GM23338 (cell line): ENCODE measurements around the gene MPP3. TPM values are rescaled to one million over a fixed set of nuclear protein-coding genes. Genes with fewer than 3 reads are reported as not detected.

Experiments used
- ATAC-seq: fragments of 200-7000 bp; cut with Tn5 transposase; 3 replicates; pipeline ENCODE4 v1.9.1; 2020
- DNase-seq: peaks from one replicate; pipeline ENCODE4 v3.0.0-alpha.2; 2015; ENCODE audit warnings: low spot score
- H2AFZ ChIP-seq: fragments of 200-600 bp; sonication (generic); 2 replicates; pipeline ENCODE4 v1.8.0; 2016; ENCODE audit warnings: antibody characterized with exemption, mild to moderate bottlenecking, moderate library complexity
- H3F3A ChIP-seq: fragments of 200-600 bp; sonication (generic); replicated peaks from 2 replicates; pipeline ENCODE4 v1.8.0; 2017; ENCODE audit warnings: antibody characterized with exemption, mixed run types, low read depth
- H3K27ac ChIP-seq: fragments of 200-600 bp; sonication (generic); 2 replicates; pipeline ENCODE4 v1.6.1; 2016; ENCODE audit warnings: low read depth
- H3K27me3 ChIP-seq: fragments of 200-600 bp; sonication (generic); 2 replicates; pipeline ENCODE4 v1.8.0; 2016; ENCODE audit warnings: mild to moderate bottlenecking, mixed run types, moderate library complexity; ENCODE audit not compliant: insufficient read depth
- H3K36me3 ChIP-seq: fragments of 200-600 bp; sonication (generic); 2 replicates; pipeline ENCODE4 v1.8.0; 2016; ENCODE audit warnings: mild to moderate bottlenecking; ENCODE audit not compliant: insufficient read depth
- H3K4me1 ChIP-seq: fragments of 200-600 bp; sonication (generic); 2 replicates; pipeline ENCODE4 v1.8.0; 2016; ENCODE audit warnings: mild to moderate bottlenecking, moderate library complexity; ENCODE audit not compliant: insufficient read depth
- H3K4me2 ChIP-seq: fragments of 200-600 bp; sonication (generic); 2 replicates; pipeline ENCODE4 v1.7.1; 2017; ENCODE audit warnings: mixed run types
- H3K4me3 ChIP-seq: fragments of 200-600 bp; sonication (generic); 2 replicates; pipeline ENCODE4 v1.6.1; 2016; ENCODE audit warnings: mixed run types
- H3K79me2 ChIP-seq: fragments of 200-600 bp; sonication (generic); replicated peaks from 2 replicates; pipeline ENCODE4 v1.8.0; 2017; ENCODE audit warnings: mild to moderate bottlenecking; ENCODE audit not compliant: insufficient read depth
- H3K9me2 ChIP-seq: fragments of 200-600 bp; sonication (generic); 2 replicates; pipeline ENCODE4 v1.8.0; 2017; ENCODE audit not compliant: insufficient read depth
- H4K20me1 ChIP-seq: fragments of 200-600 bp; sonication (generic); replicated peaks from 2 replicates; pipeline ENCODE4 v1.8.0; 2017; ENCODE audit warnings: mild to moderate bottlenecking; ENCODE audit not compliant: insufficient read depth
- H3K27ac Mint-ChIP-seq: 2 replicates; pipeline ENCODE4 v1.8.0; 2020; ENCODE audit warnings: inconsistent platforms, mild to moderate bottlenecking, moderate library complexity, mixed read lengths
- H3K27me3 Mint-ChIP-seq: 3 replicates; pipeline ENCODE4 v1.8.0; 2022; ENCODE audit warnings: low read depth, mild to moderate bottlenecking, moderate library complexity, mixed read lengths, inconsistent platforms; ENCODE audit not compliant: insufficient read depth, poor library complexity
- H3K36me3 Mint-ChIP-seq: 3 replicates; pipeline ENCODE4 v1.8.0; 2021; ENCODE audit warnings: low read depth, mild to moderate bottlenecking, inconsistent platforms, moderate library complexity, mixed read lengths
- H3K4me1 Mint-ChIP-seq: 3 replicates; pipeline ENCODE4 v1.8.0; 2020; ENCODE audit warnings: mild to moderate bottlenecking, inconsistent platforms, mixed read lengths
- H3K4me3 Mint-ChIP-seq: 3 replicates; pipeline ENCODE4 v1.8.0; 2021; ENCODE audit warnings: moderate library complexity, mild to moderate bottlenecking, inconsistent platforms, mixed read lengths
- H3K9me3 Mint-ChIP-seq: 3 replicates; pipeline ENCODE4 v1.8.0; 2020; ENCODE audit warnings: moderate library complexity, mild to moderate bottlenecking, inconsistent platforms, mixed read lengths
- CREB1 ChIP-seq: fragments of 250-450 bp; sonication (Bioruptor Pico); IDR thresholded peaks from 2 replicates; pipeline ENCODE4 v1.5.0; 2020; ENCODE audit warnings: low read depth, mild to moderate bottlenecking, moderate library complexity
- EZH2 ChIP-seq: fragments of 200-600 bp; sonication (generic); IDR thresholded peaks from one replicate; pipeline ENCODE4 v1.8.0; 2017; ENCODE audit warnings: antibody characterized with exemption, mild to moderate bottlenecking, low read depth; ENCODE audit not compliant: unreplicated experiment
- JUNB ChIP-seq: IDR thresholded peaks from one replicate; pipeline ENCODE4 v1.6.1; 2016; ENCODE audit warnings: antibody characterized with exemption; ENCODE audit not compliant: unreplicated experiment
- NANOG ChIP-seq: IDR thresholded peaks from 2 replicates; pipeline ENCODE4 v1.6.1; 2016; ENCODE audit warnings: antibody characterized with exemption, borderline replicate concordance
- POLR2AphosphoS5 ChIP-seq: IDR thresholded peaks from 2 replicates; pipeline ENCODE4 v1.6.1; 2016; ENCODE audit warnings: antibody characterized with exemption, low read depth
- STAT1 ChIP-seq: IDR thresholded peaks from one replicate; pipeline ENCODE4 v1.6.1; 2016; ENCODE audit warnings: antibody characterized with exemption; ENCODE audit not compliant: unreplicated experiment
- ZNF114 ChIP-seq: fragments of 250-450 bp; sonication (Bioruptor Pico); IDR thresholded peaks from 2 replicates; pipeline ENCODE4 v1.5.0; 2020; ENCODE audit warnings: mild to moderate bottlenecking, moderate library complexity
- ZNF331 ChIP-seq: fragments of 250-450 bp; sonication (Bioruptor Pico); IDR thresholded peaks from 2 replicates; pipeline ENCODE4 v1.5.0; 2020; ENCODE audit warnings: low read depth, mild to moderate bottlenecking, moderate library complexity
- polyA plus RNA-seq: library from polyadenylated mRNA; unstranded; fragments of >200 nt; fragmentation: Nextera tagmentation; extraction: Ambion mirVana; gene quantifications from 2 replicates; pipeline ENCODE4 v1.2.1, GENCODE V29; 2016
- total RNA-seq: library from RNA; depleted of rRNA; stranded (reverse); fragments of >200 nt; shearing (Covaris generic); gene quantifications from 2 replicates; pipeline ENCODE4 v1.2.3, GENCODE V29; 2014
- TF ChIP-seq, protein P1 (sequence below): IDR thresholded peaks from 2 replicates; pipeline ENCODE4 v1.6.1; 2016; ENCODE audit warnings: antibody characterized with exemption
- TF ChIP-seq, protein P2 (sequence below), 2 experiments: fragments of 200-600 bp in 1 of 2; sonication (generic) in 1 of 2; conservative IDR thresholded peaks; 2 replicates each; pipeline versions ENCODE4 v1.5.1 to v1.6.1; 2016 to 2017; ENCODE audit warnings: antibody characterized with exemption in 2 of 2, low read depth in 2 of 2, mild to moderate bottlenecking in 2 of 2, moderate library complexity in 1 of 2
- TF ChIP-seq, protein P3 (sequence below): fragments of 250-450 bp; sonication (Bioruptor Pico); IDR thresholded peaks from 2 replicates; pipeline ENCODE4 v1.5.0; 2020; ENCODE audit warnings: mild to moderate bottlenecking, moderate library complexity

MPP3 gene
- total and polyA plus RNA-seq, 2 experiments from 2014 or later: 6.6 to 7.4 TPM

DNA sequence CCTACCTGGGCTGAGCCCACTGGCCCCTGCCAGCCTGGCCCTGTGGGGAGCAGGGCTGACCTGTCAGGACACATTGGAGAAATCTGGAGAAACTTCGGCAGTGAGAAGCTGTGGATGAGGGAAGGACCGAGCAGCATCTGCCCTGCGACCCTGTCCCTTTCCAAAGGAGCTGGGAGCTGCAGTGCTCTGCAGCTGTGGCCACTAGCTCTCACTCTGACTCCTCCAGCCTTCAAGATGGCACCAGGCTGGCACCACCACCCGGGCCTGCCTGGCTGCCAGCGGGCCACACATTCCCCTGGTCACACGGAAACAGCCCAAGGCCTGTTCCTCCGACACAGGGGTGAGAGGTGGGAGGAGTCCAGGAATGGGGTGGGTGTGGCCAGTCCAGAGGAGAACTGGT is 44.1 kb upstream of the MPP3 start:
- H3K36me3 ChIP-seq: no peaks in the 10 kb centered on the region
- H3K4me1 Mint-ChIP-seq: peaks cover 15% of the 10 kb centered on the region
- H3K79me2 ChIP-seq: no peaks in the 10 kb centered on the region
- peaks cover 8% of the 10 kb centered on the region; the same call in 1 of the 2 replicates for H3K4me1 ChIP-seq
- no peak overlapping the region for H2AFZ ChIP-seq
- no peaks in the 10 kb centered on the region for H3K9me3 Mint-ChIP-seq
- H4K20me1 ChIP-seq: no peaks in the 10 kb centered on the region
- H3K27me3 Mint-ChIP-seq: peaks cover 5% of the 10 kb centered on the region
- no peak for ATAC-seq
- no peaks in the 10 kb centered on the region for H3K27me3 ChIP-seq
- no peaks in the 10 kb centered on the region for H3F3A ChIP-seq
- H3K9me2 ChIP-seq: no peaks in the 10 kb centered on the region
- H3K4me3 ChIP-seq: no peak overlapping the region
- no peak overlapping the region for H3K27ac Mint-ChIP-seq
- no peak for DNase-seq
- H3K4me3 Mint-ChIP-seq: no peak overlapping the region
- no peak overlapping the region for H3K27ac ChIP-seq
- no peak overlapping the region for H3K4me2 ChIP-seq
- H3K36me3 Mint-ChIP-seq: peaks cover 8% of the 10 kb centered on the region; the same call in 1 of the 3 replicates
- TF ChIP-seq NANOG: no peak
- TF ChIP-seq, protein P1, sequence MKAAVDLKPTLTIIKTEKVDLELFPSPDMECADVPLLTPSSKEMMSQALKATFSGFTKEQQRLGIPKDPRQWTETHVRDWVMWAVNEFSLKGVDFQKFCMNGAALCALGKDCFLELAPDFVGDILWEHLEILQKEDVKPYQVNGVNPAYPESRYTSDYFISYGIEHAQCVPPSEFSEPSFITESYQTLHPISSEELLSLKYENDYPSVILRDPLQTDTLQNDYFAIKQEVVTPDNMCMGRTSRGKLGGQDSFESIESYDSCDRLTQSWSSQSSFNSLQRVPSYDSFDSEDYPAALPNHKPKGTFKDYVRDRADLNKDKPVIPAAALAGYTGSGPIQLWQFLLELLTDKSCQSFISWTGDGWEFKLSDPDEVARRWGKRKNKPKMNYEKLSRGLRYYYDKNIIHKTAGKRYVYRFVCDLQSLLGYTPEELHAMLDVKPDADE: no peak
- TF ChIP-seq CREB1: no peak
- TF ChIP-seq ZNF331 (CRISPR knock-in tag): no peak
- no peak for TF ChIP-seq ZNF114 (CRISPR knock-in tag)

DNA sequence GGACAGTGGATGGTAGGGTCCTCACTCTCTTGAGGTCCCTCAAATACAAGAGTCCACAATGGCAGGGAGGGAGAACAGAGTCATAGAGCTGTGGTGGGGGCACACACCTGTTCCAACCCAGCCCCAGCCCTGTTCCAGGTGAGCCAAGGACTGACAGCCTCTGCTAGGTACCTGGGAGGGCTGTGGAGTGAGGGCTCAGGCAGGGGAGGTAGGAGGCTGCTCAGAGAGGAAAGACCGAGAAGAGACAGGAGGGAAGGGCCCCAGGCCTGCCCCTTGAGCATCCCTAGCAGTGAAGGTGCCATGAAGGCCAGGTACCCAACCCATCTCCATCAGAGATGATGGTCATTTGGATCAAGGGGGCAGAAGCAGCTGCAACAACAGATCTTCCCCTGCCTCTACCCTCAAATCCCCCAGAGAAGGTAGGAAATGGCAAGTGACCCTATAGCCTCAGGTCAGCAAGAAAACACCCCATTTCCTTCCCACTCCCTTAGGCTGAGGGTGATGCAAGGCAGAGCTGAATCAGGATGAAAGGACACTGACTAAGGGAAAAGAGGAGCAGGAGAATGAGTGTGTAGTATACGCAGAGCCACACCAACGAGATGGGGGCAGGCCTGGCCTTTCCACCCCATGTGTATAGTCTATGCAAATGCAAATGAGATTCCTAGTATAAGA is 42.7 kb upstream of the MPP3 start:
- H3K9me3 Mint-ChIP-seq: no peaks in the 10 kb centered on the region
- Histone ChIP-seq H3K4me1 (peaks cover 8% of the 10 kb centered on the region; the same call in 1 of the 2 replicates), H3K36me3 (no peaks in the 10 kb centered on the region), H3K4me3 (no peak overlapping the region), H3F3A (no peaks in the 10 kb centered on the region), H2AFZ (no peak overlapping the region), H3K79me2 (no peaks in the 10 kb centered on the region), H3K27ac (no peak overlapping the region), H4K20me1 (no peaks in the 10 kb centered on the region), H3K27me3 (no peaks in the 10 kb centered on the region), H3K9me2 (no peaks in the 10 kb centered on the region), H3K4me2 (no peak overlapping the region)
- H3K27me3 Mint-ChIP-seq: peaks cover 3% of the 10 kb centered on the region
- no peak overlapping the region for H3K27ac Mint-ChIP-seq
- peaks cover 15% of the 10 kb centered on the region for H3K4me1 Mint-ChIP-seq
- 0 out of 3 replicates have a peak, but pooled peaks cover 3% of the 10 kb centered on the region for H3K36me3 Mint-ChIP-seq
- no peak for DNase-seq
- no peak for ATAC-seq
- H3K4me3 Mint-ChIP-seq: no peak overlapping the region
- TF ChIP-seq ZNF114 (CRISPR knock-in tag) (no peak), NANOG (no peak), STAT1 (no peak), EZH2 (no peak), CREB1 (no peak), ZNF331 (CRISPR knock-in tag) (no peak), JUNB (no peak), POLR2AphosphoS5 (no peak)
- TF ChIP-seq, protein P2, sequence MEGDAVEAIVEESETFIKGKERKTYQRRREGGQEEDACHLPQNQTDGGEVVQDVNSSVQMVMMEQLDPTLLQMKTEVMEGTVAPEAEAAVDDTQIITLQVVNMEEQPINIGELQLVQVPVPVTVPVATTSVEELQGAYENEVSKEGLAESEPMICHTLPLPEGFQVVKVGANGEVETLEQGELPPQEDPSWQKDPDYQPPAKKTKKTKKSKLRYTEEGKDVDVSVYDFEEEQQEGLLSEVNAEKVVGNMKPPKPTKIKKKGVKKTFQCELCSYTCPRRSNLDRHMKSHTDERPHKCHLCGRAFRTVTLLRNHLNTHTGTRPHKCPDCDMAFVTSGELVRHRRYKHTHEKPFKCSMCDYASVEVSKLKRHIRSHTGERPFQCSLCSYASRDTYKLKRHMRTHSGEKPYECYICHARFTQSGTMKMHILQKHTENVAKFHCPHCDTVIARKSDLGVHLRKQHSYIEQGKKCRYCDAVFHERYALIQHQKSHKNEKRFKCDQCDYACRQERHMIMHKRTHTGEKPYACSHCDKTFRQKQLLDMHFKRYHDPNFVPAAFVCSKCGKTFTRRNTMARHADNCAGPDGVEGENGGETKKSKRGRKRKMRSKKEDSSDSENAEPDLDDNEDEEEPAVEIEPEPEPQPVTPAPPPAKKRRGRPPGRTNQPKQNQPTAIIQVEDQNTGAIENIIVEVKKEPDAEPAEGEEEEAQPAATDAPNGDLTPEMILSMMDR (conservative IDR thresholded peaks at IDR 0.05; ENCODE audit: low read depth in 2 of 2): no peak
- TF ChIP-seq, protein P1: no peak
- TF ChIP-seq, protein P3, sequence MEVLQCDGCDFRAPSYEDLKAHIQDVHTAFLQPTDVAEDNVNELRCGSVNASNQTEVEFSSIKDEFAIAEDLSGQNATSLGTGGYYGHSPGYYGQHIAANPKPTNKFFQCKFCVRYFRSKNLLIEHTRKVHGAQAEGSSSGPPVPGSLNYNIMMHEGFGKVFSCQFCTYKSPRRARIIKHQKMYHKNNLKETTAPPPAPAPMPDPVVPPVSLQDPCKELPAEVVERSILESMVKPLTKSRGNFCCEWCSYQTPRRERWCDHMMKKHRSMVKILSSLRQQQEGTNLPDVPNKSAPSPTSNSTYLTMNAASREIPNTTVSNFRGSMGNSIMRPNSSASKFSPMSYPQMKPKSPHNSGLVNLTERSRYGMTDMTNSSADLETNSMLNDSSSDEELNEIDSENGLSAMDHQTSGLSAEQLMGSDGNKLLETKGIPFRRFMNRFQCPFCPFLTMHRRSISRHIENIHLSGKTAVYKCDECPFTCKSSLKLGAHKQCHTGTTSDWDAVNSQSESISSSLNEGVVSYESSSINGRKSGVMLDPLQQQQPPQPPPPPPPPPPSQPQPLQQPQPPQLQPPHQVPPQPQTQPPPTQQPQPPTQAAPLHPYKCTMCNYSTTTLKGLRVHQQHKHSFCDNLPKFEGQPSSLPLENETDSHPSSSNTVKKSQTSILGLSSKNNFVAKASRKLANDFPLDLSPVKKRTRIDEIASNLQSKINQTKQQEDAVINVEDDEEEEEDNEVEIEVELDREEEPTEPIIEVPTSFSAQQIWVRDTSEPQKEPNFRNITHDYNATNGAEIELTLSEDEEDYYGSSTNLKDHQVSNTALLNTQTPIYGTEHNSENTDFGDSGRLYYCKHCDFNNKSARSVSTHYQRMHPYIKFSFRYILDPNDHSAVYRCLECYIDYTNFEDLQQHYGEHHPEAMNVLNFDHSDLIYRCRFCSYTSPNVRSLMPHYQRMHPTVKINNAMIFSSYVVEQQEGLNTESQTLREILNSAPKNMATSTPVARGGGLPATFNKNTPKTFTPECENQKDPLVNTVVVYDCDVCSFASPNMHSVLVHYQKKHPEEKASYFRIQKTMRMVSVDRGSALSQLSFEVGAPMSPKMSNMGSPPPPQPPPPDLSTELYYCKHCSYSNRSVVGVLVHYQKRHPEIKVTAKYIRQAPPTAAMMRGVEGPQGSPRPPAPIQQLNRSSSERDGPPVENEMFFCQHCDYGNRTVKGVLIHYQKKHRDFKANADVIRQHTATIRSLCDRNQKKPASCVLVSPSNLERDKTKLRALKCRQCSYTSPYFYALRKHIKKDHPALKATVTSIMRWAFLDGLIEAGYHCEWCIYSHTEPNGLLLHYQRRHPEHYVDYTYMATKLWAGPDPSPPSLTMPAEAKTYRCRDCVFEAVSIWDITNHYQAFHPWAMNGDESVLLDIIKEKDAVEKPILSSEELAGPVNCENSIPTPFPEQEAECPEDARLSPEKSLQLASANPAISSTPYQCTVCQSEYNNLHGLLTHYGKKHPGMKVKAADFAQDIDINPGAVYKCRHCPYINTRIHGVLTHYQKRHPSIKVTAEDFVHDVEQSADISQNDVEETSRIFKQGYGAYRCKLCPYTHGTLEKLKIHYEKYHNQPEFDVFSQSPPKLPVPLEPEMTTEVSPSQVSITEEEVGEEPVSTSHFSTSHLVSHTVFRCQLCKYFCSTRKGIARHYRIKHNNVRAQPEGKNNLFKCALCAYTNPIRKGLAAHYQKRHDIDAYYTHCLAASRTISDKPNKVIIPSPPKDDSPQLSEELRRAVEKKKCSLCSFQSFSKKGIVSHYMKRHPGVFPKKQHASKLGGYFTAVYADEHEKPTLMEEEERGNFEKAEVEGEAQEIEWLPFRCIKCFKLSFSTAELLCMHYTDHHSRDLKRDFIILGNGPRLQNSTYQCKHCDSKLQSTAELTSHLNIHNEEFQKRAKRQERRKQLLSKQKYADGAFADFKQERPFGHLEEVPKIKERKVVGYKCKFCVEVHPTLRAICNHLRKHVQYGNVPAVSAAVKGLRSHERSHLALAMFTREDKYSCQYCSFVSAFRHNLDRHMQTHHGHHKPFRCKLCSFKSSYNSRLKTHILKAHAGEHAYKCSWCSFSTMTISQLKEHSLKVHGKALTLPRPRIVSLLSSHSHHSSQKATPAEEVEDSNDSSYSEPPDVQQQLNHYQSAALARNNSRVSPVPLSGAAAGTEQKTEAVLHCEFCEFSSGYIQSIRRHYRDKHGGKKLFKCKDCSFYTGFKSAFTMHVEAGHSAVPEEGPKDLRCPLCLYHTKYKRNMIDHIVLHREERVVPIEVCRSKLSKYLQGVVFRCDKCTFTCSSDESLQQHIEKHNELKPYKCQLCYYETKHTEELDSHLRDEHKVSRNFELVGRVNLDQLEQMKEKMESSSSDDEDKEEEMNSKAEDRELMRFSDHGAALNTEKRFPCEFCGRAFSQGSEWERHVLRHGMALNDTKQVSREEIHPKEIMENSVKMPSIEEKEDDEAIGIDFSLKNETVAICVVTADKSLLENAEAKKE (CRISPR knock-in tag): no peak
